Measurements from ENCODE around the gene TEKTIP1.
"Not testable (repeated sequence)": the region's sequence is repeated elsewhere in the genome, so short reads cannot be mapped to it uniquely, and the experiment has no call there.

Gene TEKTIP1

DNA sequence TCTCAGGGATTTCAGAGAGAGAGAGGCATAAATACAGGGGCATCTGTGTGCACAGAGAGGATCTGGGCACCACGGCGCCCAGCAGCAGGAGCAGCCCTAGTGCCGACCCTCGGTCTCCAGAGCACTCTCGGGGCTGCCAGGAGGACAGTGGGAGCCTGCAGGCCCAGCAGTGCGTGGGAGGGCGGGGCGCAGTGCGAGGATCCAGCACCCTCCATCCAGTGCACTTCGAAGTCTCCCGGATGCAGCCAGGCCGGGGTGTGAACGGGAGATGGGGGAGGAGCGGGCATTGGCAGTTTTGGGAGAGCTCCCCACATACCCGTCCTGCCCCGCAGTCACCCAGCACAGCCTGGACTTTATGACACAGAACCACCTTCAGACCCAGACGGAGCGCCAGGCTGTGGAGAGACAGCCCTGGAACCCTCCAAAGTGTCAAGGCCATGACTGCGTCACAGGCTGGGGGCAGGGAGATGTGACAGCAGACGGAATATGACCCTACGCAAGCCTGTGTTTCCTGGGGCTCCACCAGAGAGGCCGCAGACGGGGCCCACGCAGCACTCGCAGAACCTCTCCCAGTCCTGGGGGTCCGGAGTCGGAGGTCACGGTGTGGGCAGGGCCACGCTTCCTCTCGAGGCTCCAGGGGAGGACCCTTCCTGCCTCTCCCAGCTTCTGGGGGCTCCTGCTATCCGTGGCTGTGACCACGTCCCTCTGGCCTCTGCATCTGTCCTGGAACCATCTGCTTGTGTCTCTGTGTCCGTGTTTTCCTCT lies 14.7 kb upstream of the TEKTIP1 start:
- no peak for DNase-seq (ENCODE audit: low read depth)

DNA sequence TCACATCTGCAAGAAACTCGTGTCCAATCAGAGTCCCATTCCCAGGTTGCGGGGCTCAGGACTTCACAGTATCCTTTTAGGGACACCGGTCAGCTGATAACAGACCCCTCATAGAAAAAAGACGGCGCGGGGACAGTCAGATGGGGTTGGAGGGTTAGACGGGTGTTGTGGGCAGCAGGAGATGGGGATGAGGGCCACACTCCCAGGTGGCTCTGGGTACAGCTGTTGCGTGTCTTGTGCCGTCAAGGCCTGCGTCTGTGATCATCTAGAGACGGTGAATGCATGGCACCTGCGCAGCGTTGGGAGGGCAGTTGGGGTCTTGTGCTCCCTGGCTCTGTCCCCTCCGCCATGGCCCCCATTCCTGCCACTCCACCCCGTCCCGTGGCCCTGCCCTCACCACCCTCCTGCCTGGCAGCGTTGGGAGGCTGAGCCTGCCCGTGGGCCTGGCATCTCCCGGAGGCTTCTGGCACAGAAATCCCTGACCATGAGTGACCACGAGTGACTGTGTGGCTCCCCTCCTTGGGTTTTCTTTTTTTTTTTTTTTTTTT lies 14.0 kb upstream of the TEKTIP1 start:
- no peak for DNase-seq (ENCODE audit: low read depth)

DNA sequence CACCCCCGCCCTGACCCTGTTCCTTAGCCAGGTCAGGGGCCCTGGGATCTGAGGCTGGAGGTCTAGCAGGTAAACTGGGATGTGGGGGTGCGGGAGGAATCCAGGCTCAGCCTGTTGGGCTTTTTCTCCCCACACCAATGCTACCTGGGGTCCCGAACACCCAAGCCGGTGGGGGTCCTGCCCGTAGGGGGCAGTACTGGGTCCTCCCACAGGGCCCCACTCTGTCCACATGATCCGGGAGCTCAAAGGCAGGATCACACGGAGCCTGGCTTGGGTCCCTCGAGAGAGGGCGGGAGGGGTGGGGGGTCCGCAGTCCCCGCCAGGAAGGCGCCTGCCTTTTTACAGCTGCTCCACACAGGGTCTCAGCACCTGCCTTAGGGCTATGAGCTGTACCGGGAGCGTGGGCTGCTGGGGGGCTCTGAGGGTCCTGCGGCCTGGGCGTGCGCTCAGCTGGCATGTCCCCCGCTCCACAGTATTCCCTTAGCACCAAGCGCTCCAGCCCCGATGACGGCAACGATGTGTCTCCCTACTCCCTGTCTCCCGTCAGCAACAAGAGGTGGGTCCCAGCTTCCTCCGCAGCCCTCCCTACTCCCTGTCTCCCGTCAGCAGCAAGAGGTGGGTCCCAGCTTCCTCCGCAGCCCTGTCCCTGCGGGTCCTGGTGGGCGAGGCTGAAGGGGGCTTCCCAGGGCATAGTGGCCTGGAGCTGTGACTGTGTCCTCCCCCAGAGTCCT lies 12.3 kb upstream of the TEKTIP1 start:
- DNase-seq (ENCODE audit: low read depth): no peak

DNA sequence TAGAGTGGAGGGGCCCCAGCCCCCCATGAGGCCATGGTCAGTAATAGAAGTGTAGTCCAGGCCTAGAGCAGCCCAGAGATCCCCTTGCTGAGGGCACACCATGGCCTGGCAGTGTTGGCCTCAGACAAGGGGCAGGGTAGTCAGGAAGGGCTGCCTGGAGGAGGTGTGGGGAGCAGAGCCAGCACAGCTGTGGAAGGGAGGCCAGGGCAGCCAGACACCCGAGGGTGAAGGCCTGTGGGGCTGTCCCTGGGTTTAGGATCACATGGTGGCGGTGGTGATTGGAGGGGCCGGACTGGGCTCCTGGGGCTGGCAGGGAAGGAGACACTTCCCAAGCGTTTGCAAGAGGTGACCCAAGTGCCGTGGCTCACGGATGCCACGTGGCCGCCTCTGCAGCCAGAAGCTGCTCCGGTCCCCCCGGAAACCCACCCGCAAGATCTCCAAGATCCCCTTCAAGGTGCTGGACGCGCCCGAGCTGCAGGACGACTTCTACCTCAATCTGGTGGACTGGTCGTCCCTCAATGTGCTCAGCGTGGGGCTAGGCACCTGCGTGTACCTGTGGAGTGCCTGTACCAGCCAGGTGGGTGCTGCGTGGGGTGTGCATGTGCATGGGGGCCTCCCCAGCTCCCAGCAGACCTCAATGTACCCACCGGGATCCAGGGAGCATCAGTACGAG lies 11.6 kb upstream of the TEKTIP1 start:
- no peak for DNase-seq (ENCODE audit: low read depth)

DNA sequence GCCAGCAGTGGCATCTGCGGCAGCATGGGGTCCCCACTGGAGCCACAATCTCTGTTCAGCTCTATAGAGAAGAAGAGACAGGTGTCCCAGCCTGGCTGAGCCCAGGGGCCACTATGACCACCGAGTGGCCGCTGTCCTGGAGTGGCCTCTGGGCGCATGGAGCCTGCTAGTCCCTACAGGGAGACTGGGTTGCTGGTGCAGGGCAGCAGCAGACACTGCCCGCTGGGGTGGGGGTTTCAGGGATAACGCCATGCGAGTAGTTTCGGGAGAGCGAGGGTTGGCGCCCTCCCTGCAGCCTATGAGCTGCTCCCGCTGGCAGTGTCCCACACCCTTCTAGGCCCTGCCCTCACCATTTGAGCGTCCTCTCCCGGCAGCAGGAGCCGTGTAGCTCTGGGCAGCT lies 10.9 kb upstream of the TEKTIP1 start:
- DNase-seq (ENCODE audit: low read depth): no peak

DNA sequence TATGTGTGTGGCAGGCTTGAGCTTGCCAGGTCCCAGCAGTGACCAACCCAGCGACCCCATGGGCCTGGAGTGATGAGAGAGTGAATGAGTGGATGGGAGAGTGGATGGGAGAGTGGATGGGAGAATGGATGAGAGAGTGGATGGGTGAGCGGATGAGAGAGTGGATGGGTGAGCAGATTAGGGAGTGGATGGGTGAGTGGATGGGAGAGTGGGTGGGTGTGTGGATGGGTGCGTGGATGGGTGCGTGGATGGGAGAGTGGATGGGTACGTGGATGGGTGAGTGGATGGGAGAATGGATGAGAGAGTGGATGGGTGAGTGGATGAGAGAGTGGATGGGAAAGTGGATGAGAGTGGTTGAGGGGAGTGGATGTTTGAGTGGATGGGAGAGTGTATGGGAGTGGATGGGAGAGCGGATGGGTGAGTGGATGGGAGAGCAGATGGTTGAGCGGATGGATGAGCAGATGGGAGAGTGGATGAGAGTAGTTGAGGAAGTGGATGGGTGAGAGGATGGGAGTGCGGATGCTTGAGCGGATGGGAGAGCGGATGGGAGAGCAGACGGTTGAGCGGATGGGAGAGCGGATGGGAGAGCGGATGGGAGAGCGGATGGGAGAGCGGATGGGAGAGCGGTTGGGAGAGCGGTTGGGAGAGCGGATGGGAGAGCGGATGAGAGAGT lies 10.3 kb upstream of the TEKTIP1 start:
- no peak for DNase-seq (ENCODE audit: low read depth)

DNA sequence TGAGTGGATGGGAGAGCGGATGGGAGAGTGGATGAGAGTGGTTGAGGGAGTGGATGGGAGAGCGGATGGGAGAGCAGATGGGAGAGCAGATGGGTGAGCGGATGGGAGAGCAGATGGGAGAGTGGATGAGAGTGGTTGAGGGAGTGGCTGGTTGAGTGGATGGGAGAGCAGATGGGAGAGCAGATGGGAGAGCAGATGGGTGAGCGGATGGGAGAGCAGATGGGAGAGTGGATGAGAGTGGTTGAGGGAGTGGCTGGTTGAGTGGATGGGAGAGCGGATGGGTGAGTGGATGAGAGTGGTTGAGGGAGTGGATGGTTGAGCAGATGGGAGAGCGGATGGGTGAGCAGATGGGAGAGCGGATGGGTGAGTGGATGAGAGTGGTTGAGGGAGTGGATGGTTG lies 9.7 kb upstream of the TEKTIP1 start:
- DNase-seq (ENCODE audit: low read depth): not testable (repeated sequence)

DNA sequence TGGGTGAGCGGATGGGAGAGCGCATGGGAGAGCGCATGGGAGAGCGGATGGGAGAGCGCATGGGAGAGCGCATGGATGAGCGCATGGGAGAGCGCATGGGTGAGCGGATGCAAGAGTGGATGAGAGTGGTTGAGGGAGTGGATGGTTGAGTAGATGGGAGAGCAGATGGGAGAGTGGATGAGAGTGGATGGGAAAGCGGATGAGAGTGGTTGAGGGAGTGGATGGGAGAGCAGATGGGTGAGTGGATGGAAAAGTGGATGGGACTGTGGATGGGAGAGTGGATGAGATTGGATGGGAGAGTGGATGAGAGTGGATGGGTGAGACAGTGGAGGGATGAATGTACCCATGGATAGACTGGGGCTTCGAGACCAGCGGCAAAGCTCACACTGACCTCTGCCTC lies 8.6 kb upstream of the TEKTIP1 start:
- DNase-seq (ENCODE audit: low read depth): no peak

DNA sequence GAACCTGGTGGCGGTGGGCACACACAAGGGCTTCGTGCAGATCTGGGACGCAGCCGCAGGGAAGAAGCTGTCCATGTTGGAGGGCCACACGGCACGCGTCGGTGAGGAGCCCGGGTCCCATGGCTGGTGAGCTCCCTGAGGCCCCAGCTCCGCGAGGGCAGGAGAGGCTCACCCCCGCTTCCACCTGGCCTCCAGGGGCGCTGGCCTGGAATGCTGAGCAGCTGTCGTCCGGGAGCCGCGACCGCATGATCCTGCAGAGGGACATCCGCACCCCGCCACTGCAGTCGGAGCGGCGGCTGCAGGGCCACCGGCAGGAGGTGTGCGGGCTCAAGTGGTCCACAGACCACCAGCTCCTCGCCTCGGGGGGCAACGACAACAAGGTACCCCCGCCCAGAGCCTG lies 7.3 kb upstream of the TEKTIP1 start:
- DNase-seq (ENCODE audit: low read depth): no peak

DNA sequence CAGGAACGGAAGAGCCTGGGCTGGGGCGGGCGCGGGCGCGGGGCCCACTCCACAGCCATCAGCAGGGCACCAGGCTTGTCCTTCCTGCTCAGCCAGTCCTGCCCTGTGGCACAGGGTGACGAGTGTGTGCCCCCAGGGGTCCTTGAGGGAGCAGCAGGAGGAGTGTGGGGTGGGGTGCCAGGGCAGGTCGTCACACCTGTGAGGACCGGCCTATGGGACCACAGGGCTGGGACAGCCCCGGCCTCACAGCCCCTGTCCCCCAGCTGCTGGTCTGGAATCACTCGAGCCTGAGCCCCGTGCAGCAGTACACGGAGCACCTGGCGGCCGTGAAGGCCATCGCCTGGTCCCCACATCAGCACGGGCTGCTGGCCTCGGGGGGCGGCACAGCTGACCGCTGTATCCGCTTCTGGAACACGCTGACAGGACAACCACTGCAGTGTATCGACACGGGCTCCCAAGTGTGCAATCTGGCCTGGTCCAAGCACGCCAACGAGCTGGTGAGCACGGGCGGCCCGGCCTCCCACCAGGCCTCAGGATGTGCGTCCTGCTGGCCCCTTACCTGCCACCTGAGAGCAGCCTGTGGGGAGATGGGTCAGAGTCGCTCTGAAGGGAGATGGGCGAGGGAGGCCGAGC lies 6.7 kb upstream of the TEKTIP1 start:
- DNase-seq (ENCODE audit: low read depth): no peak

DNA sequence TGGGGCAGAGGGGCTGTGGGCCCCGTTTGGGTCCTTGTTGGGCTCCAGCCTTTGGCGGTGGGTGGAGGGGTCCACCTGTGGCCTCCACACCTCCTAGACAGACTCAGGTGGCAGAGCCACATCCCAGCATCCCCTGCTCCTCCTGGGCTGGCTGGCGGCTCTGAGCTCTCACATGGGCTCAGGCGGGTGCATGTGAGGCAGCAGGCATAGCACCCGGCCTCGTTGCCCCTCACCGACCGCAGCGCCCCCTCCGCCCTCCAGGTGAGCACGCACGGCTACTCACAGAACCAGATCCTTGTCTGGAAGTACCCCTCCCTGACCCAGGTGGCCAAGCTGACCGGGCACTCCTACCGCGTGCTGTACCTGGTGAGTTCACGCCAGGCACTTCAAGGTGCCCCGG lies 5.9 kb upstream of the TEKTIP1 start:
- no peak for DNase-seq (ENCODE audit: low read depth)

DNA sequence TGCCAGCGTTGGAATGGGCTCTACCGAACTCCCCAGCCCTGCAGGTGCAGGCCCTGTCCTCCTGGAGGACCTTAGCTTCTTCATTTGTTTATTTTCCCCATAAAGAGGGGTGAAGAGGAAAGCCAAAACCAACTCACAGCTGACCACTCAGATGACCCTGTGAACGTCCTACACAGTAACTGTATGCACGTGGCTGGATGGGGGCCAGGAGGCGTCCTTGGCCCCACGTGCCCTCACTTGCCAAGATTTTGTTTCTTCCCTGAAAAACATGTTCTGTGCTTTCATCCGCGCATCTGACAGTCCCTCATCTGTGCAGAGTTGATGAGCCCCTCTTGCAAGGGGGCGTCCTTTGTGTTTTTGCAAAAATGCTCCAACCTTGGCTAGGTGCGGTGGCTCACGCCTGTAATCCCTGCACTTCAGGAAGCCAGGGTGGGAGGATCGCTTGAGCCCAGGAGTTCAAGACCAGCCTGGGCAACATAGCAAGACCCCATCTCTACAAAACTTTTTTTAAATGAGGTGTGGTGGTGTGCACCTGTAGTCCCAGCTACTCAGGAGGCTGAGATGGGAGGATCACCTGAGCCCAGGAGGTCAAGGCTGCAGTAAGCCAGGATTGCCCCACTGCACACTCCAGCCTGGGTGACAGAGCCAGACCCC lies 5.3 kb upstream of the TEKTIP1 start:
- DNase-seq (ENCODE audit: low read depth): no peak

DNA sequence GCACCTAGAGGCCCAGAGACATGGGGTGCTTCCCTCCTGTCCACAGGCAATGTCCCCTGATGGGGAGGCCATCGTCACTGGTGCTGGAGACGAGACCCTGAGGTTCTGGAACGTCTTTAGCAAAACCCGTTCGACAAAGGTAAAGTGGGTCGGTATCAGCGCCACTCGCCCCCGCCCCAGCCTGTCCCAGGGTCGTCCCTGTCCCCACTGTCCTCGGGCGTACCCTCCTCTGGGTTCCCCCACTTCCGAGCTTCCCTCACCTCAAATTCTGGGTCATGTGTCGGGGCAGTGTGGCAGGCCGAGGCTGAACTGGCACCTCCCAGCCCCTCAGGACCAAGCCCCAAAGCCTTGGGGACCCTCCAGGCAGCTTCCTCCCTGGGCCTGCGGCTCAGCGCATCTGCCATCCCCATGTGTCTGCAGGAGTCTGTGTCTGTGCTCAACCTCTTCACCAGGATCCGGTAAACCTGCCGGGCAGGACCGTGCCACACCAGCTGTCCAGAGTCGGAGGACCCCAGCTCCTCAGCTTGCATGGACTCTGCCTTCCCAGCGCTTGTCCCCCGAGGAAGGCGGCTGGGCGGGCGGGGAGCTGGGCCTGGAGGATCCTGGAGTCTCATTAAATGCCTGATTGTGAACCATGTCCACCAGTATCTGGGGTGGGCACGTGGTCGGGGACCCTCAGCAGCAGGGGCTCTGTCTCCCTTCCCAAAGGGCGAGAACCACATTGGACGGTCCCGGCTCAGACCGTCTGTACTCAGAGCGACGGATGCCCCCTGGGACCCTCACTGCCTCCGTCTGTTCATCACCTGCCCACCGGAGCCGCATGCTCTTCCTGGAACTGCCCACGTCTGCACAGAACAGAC lies 4.4 kb upstream of the TEKTIP1 start:
- no peak for DNase-seq (ENCODE audit: low read depth)

DNA sequence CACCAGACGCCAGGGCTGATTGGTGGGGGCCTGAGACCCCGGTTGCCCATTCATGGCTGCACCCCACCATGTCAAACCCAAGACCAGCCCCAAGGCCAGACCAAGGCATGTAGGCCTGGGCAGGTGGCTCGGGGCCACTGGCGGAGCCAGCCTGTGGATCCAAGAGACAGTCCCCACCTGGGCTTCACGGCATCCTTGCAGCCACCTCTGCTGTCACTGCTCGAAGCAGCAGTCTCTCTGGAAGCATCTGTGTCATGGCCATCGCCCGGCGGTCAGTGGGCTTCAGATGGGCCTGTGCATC lies 3.8 kb upstream of the TEKTIP1 start:
- no peak for DNase-seq (ENCODE audit: low read depth)

DNA sequence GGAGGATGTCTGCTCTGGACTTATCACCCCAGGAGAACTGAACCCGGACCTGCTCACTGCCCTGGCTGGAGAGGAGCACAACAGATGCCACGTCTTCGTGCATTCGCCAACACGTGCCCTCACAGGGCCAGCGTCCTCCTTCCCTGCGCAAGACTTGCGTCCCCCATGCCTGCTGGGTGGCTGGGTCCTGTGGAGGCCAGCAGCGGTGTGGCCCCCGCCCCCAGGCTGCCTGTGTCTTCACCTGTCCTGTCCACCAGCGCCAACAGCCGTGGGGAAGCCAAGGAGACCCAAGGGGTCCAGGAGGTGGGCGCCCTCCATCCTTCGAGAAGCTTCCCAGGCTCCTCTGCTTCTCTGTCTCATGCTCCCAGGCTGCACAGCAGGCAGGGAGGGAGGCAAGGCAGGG lies 3.4 kb upstream of the TEKTIP1 start:
- DNase-seq (ENCODE audit: low read depth): no peak

DNA sequence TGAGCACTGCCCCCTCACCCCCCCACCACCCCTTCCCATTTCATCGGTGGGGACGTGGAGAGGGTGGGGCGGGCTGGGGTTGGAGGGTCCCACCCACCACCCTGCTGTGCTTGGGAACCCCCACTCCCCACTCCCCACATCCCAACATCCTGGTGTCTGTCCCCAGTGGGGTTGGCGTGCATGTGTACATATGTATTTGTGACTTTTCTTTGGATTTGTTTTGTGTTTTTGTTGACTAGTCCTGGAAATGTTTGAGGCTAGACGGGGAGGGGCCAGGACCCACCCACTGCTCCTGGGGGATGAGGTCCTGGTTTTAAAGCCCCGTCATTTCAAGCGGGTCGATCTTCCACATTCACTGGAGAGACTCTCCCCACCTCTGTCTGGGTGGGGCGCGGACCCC lies 3.0 kb upstream of the TEKTIP1 start:
- DNase-seq (ENCODE audit: low read depth): no peak

DNA sequence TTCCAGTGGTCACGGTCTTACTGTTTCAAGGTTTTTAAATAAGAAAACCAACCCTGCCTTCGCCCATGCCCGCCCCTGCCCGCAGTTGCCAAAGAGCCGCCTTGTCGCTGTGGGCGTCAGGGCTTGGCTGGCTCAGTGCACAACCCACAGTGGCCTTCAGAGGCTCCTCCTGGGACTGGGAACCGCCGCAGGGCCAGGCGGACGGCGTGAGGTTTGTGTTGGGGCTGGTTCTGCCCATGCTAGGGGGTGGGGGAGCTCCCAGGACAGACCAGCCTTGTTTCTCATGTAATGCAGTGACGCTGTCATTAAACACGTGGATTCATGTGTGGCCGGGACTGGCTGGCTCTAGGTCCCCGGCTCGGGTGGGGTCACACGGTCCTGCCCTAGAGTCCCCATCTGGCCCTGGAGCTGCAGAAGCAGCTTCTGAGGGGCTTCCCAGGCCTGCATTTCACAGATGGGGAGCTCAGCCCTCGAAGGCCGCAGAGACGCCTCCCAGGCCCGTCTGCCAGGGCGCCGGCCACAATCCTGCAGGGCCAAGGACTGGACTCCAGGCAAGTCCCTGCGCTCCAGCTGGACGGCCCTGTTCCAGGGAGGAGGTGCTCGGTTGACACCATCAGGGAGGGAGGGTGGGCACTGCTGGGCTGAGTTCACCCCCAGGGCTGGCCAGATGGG lies 2.4 kb upstream of the TEKTIP1 start:
- no peak for DNase-seq (ENCODE audit: low read depth)

DNA sequence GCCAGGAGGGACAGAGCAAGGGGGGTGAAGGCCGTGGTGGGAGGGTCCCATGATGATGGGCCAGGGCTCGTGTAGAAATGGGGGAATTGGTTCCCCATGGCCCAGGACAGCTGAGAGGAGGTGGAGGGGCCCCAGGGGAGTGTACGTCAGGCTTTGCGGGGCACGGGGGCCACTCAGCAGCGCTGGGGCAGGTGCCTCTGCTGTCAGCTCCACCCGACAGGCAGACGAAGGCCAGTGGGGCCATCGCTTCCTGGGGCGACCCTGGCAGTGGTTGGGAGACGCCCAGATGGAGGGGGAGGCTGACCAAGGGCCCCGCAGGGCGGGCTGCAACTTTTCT lies 1.9 kb upstream of the TEKTIP1 start:
- DNase-seq (ENCODE audit: low read depth): no peak

DNA sequence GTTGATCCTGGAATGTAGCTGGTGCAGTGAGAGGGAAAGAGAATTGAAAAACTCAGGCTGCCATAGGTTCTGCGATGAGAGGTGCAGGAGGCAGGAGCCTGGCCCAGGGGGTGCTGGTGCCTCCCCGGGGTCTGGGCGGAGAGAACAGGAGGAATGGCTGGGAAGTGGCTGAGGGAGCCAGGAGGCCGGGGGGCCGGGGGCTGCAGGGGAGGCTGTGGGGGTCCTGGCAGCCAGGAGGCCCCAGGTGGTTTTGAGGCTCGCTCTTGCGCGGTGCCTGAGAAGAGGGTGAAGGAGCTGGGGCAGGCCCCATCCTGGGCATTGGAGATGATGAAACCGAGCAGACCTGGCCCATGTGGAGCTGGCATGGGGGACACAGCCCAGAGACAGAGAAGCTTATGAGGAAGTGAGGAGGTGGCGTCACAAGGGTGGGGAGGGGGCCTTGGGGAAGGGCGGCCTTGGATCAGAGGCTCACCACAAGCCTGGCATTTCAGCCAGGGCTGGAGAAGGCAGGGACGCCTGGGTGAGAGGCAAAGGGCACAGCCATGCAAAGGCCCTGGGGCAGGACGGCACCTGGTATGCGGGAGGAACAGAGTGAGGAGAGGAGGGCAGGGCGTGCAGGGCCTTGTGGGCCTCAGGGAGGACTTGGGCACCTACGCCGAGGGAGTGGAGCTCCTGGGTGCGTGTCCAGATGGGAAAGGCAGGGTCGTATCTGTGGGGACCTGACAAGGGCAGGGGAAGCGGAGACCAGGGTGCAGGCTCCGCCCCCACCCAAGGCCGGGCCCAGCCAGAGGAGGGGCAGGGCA lies 1.3 kb upstream of the TEKTIP1 start:
- DNase-seq (ENCODE audit: low read depth): no peak
